Tibial nerve (tissue), 4 donors: ENCODE measurements around the gene KRT80. TPM values are rescaled to one million over a fixed set of nuclear protein-coding genes. Genes with fewer than 3 reads are reported as not detected.

ENCODE experiments used
- DNase-seq, 2 donors: peaks; one replicate each; pipeline ENCODE4 v3.0.0-alpha.2; 2019; ENCODE audit warnings: low spot score in 2 of 2
- H3K27ac ChIP-seq, 4 donors: fragments of 200-600 bp; sonication (generic) in 3 of 4; one replicate each; pipeline ENCODE4 v1.5.1; 2017 to 2019; ENCODE audit warnings: mild to moderate bottlenecking in 1 of 4
- H3K27me3 ChIP-seq, 2 donors: fragments of 200-600 bp; sonication (generic) in 1 of 2; one replicate each; pipeline versions ENCODE4 v1.5.1 to v1.6.0; 2017 to 2019
- H3K36me3 ChIP-seq, 3 donors: fragments of 200-600 bp; sonication (generic); one replicate each; pipeline ENCODE4 v1.5.1; 2018 to 2019
- H3K4me1 ChIP-seq, 4 donors: fragments of 200-600 bp; sonication (generic) in 3 of 4; one replicate each; pipeline ENCODE4 v1.5.1; 2017 to 2019
- H3K4me3 ChIP-seq, 4 donors: fragments of 200-600 bp; sonication (generic) in 3 of 4; one replicate each; pipeline ENCODE4 v1.5.1; 2017 to 2019; ENCODE audit warnings: mild to moderate bottlenecking in 1 of 4, moderate library complexity in 1 of 4
- H3K9me3 ChIP-seq, 4 donors: fragments of 200-600 bp; sonication (generic) in 3 of 4; one replicate each; pipeline ENCODE4 v1.5.1; 2017 to 2019
- CTCF ChIP-seq, 5 experiments: fragments of 200-600 bp in 3 of 5; fragments of 450-650 bp in 2 of 5; sonication (generic) in 3 of 5; IDR thresholded peaks; one replicate each; pipeline ENCODE4 v1.5.1; 2016 to 2019; ENCODE audit warnings: antibody characterized with exemption in 5 of 5, mild to moderate bottlenecking in 3 of 5, moderate library complexity in 2 of 5
- EP300 ChIP-seq, 2 donors: sonication (generic); formaldehyde crosslinking; IDR thresholded peaks; one replicate each; pipeline ENCODE4 v1.6.1; 2017; ENCODE audit warnings: antibody characterized with exemption in 2 of 2, mild to moderate bottlenecking in 1 of 2
- POLR2A ChIP-seq, 2 donors: fragments of 450-650 bp; IDR thresholded peaks; one replicate each; pipeline ENCODE4 v1.6.1; 2017; ENCODE audit warnings: antibody characterized with exemption in 2 of 2, mild to moderate bottlenecking in 2 of 2, moderate library complexity in 2 of 2
- WGBS, 2 donors: methylation state at CpG; one replicate each; pipeline ENCODE4 v1.1.5; 2018; 5-methylcytosine and 5-hydroxymethylcytosine counted together
- total RNA-seq, 4 donors: library from RNA; depleted of rRNA; stranded (reverse); fragments of >200 nt; gene quantifications; one replicate each; pipeline ENCODE4 v1.1.0, GENCODE V29; 2016

Gene KRT80
- total RNA-seq, 4 donors from 2014 or later, result not detected

GRCh38 chr12:52121824-52122539 is 69.8 kb downstream of the KRT80 start:
- Histone ChIP-seq H3K4me1 (peaks cover 0 to 9% (median 3%) of the 10 kb centered on the region in 4 donors), H3K9me3 (no peaks in the 10 kb centered on the region), H3K27ac (no peak overlapping the region), H3K4me3 (no peak overlapping the region), H3K27me3 (peaks cover 0 to 14% of the 10 kb centered on the region in 2 donors), H3K36me3 (no peaks in the 10 kb centered on the region)
- peak; percentile 59 to 81 (median 69) for TF ChIP-seq CTCF (IDR thresholded peaks at IDR 0.05)
- no peak for TF ChIP-seq EP300 (IDR thresholded peaks at IDR 0.05)
- peak in 1 of 2 donors; percentile 38 for DNase-seq
- 15% methylated on average over 18 of the region's 18 CpGs for WGBS, 2 donors

GRCh38 chr12:52120951-52121823 is 70.6 kb downstream of the KRT80 start:
- no peak overlapping the region for H3K4me3 ChIP-seq
- TF ChIP-seq POLR2A (IDR thresholded peaks at IDR 0.05) (no peak), CTCF (IDR thresholded peaks at IDR 0.05) (no peak), EP300 (IDR thresholded peaks at IDR 0.05) (no peak)
- WGBS, 2 donors, result 68 to 76% methylated on average over 17 to 19 of the region's 19 CpGs
- H3K27ac ChIP-seq, result no peak overlapping the region
- DNase-seq, result no peak
- H3K27me3 ChIP-seq, result peaks cover 0 to 14% of the 10 kb centered on the region in 2 donors
- no peaks in the 10 kb centered on the region for H3K36me3 ChIP-seq
- no peaks in the 10 kb centered on the region for H3K9me3 ChIP-seq
- H3K4me1 ChIP-seq, result peaks cover 0 to 9% (median 3%) of the 10 kb centered on the region in 4 donors

- no peak for DNase-seq
- peaks cover 0 to 9% (median 3%) of the 10 kb centered on the region in 4 donors for H3K4me1 ChIP-seq
- H3K27me3 ChIP-seq, result peaks cover 0 to 14% of the 10 kb centered on the region in 2 donors
- TF ChIP-seq EP300 (IDR thresholded peaks at IDR 0.05), result no peak
- peak in 3 of 5 experiments; percentile 32 to 48 (median 36) for TF ChIP-seq CTCF (IDR thresholded peaks at IDR 0.05)
- no peak for TF ChIP-seq POLR2A (IDR thresholded peaks at IDR 0.05)
- WGBS, 2 donors, result 50% methylated on average over 15 to 19 of the region's 23 CpGs
- no peak overlapping the region for H3K4me3 ChIP-seq
- H3K9me3 ChIP-seq, result no peaks in the 10 kb centered on the region
- H3K27ac ChIP-seq, result no peak overlapping the region
- no peaks in the 10 kb centered on the region for H3K36me3 ChIP-seq
Observed at GRCh38 chr12:52119398-52120254, 72.2 kb downstream of the KRT80 start.

Other genes with a start within 250 kb of the KRT80 start
- 10 to 100 TPM; 11.6 to 19.8 (median 17.1) TPM for gene ACVR1B, start 240.3 kb downstream of the KRT80 start, total RNA-seq
- gene TAMALIN, start 185.1 kb downstream of the KRT80 start, total RNA-seq, result 10 to 100 TPM; 30.6 to 54.0 (median 37.8) TPM
- 1,000 to 10,000 TPM in 1 of 4 donors, 100 to 1,000 TPM in 3; 390 to 1,252 (median 718) TPM for gene NR4A1, start 140.6 kb downstream of the KRT80 start, total RNA-seq
- gene ATG101, start 122.0 kb downstream of the KRT80 start, total RNA-seq, result 10 to 100 TPM; 32.6 to 49.6 (median 37.5) TPM
- 10 to 100 TPM; 16.5 to 78.7 (median 39.3) TPM for gene SMIM41, start 112.3 kb downstream of the KRT80 start, total RNA-seq
- 10 to 100 TPM in 1 of 4 donors, 1 to 10 TPM in 3; 2.5 to 33.9 (median 6.3) TPM for gene KRT7, start 41.2 kb upstream of the KRT80 start, total RNA-seq
- gene KRT86, start 82.6 kb upstream of the KRT80 start, total RNA-seq, result not detected
- not detected for gene KRT81, start 99.5 kb upstream of the KRT80 start, total RNA-seq
- gene KRT83, start 129.4 kb upstream of the KRT80 start, total RNA-seq, result not detected
- gene KRT85, start 175.5 kb upstream of the KRT80 start, total RNA-seq, result not detected
- gene KRT84, start 193.6 kb upstream of the KRT80 start, total RNA-seq, result not detected
- not detected for gene KRT82, start 214.3 kb upstream of the KRT80 start, total RNA-seq
- not detected for gene KRT75, start 242.4 kb upstream of the KRT80 start, total RNA-seq